Activated naive CD8-positive, alpha-beta T cell treated with anti-CD3 and anti-CD28 coated beads for 36 hours (primary cell): Measurements from ENCODE around the gene SMTNL1. TPM values are rescaled to one million over a fixed set of nuclear protein-coding genes. Genes with fewer than 3 reads are reported as not detected.
"Not testable (repeated sequence)": the region's sequence is repeated elsewhere in the genome, so short reads cannot be mapped to it uniquely, and the experiment has no call there.

Experiments used
- DNase-seq: peaks from one replicate; pipeline ENCODE4 v3.0.0; 2021
- H3K27ac Mint-ChIP-seq: one replicate; pipeline ENCODE4 v1.8.0; 2022; ENCODE audit warnings: mild to moderate bottlenecking, moderate library complexity, mixed read lengths
- H3K27me3 Mint-ChIP-seq: one replicate; pipeline ENCODE4 v1.8.0; 2022; ENCODE audit warnings: mild to moderate bottlenecking, mixed read lengths
- H3K36me3 Mint-ChIP-seq: one replicate; pipeline ENCODE4 v1.8.0; 2021; ENCODE audit warnings: mild to moderate bottlenecking, mixed read lengths
- H3K4me1 Mint-ChIP-seq: one replicate; pipeline ENCODE4 v1.8.0; 2021; ENCODE audit warnings: mixed read lengths
- H3K4me3 Mint-ChIP-seq: one replicate; pipeline ENCODE4 v1.8.0; 2022; ENCODE audit warnings: mild to moderate bottlenecking, moderate library complexity, mixed read lengths
- H3K9me3 Mint-ChIP-seq: one replicate; pipeline ENCODE4 v1.8.0; 2022; ENCODE audit warnings: mixed read lengths
- total RNA-seq, 2 experiments: library from RNA; stranded (reverse); gene quantifications; one replicate each; pipeline ENCODE4 v1.2.3, GENCODE V29; 2021

Gene SMTNL1
- total RNA-seq, 2 experiments from 2014 or later, result not detected

GRCh38 chr11:57521116-57521515 is 16.3 kb upstream of the SMTNL1 start:
- Mint-ChIP-seq H3K4me1 (peaks cover 3% of the 10 kb centered on the region), H3K27ac (no peak overlapping the region)
- no peak for DNase-seq

GRCh38 chr11:57523419-57523818 is 14.0 kb upstream of the SMTNL1 start:
- H3K36me3 Mint-ChIP-seq, result peaks cover 18% of the 10 kb centered on the region
- H3K27me3 Mint-ChIP-seq, result no peaks in the 10 kb centered on the region
- H3K9me3 Mint-ChIP-seq, result no peaks in the 10 kb centered on the region
- H3K4me3 Mint-ChIP-seq, result no peak overlapping the region
- no peak overlapping the region for H3K27ac Mint-ChIP-seq
- H3K4me1 Mint-ChIP-seq, result peaks cover 9% of the 10 kb centered on the region
- no peak for DNase-seq

More at GRCh38 chr11:57521116-57521515, 16.3 kb upstream of the SMTNL1 start:
- Mint-ChIP-seq H3K4me3 (no peak overlapping the region), H3K9me3 (no peaks in the 10 kb centered on the region), H3K27me3 (no peaks in the 10 kb centered on the region), H3K36me3 (peaks cover 10% of the 10 kb centered on the region)

GRCh38 chr11:57527056-57527631 is 10.3 kb upstream of the SMTNL1 start:
- Mint-ChIP-seq H3K36me3 (peaks cover 32% of the 10 kb centered on the region), H3K9me3 (no peaks in the 10 kb centered on the region), H3K27ac (peak overlapping the region; percentile 74), H3K4me3 (no peak overlapping the region), H3K4me1 (peaks cover 20% of the 10 kb centered on the region), H3K27me3 (no peaks in the 10 kb centered on the region)
- DNase-seq, result peak; percentile 65

- no peaks in the 10 kb centered on the region for H3K27me3 Mint-ChIP-seq
- peaks cover 32% of the 10 kb centered on the region for H3K36me3 Mint-ChIP-seq
- DNase-seq, result no peak
- peak overlapping the region; percentile 59 for H3K27ac Mint-ChIP-seq
- H3K4me3 Mint-ChIP-seq, result no peak overlapping the region
- H3K4me1 Mint-ChIP-seq, result peaks cover 20% of the 10 kb centered on the region
- no peaks in the 10 kb centered on the region for H3K9me3 Mint-ChIP-seq
Measured at GRCh38 chr11:57529012-57529411, 8.4 kb upstream of the SMTNL1 start.

- no peaks in the 10 kb centered on the region for H3K9me3 Mint-ChIP-seq
- H3K4me1 Mint-ChIP-seq, result peaks cover 20% of the 10 kb centered on the region
- H3K27ac Mint-ChIP-seq, result peak overlapping the region; percentile 92
- H3K4me3 Mint-ChIP-seq, result peak overlapping the region; percentile 93
- peak; percentile 14 for DNase-seq
- no peaks in the 10 kb centered on the region for H3K27me3 Mint-ChIP-seq
- peaks cover 26% of the 10 kb centered on the region for H3K36me3 Mint-ChIP-seq
Measured at GRCh38 chr11:57530215-57530595, 7.2 kb upstream of the SMTNL1 start.

- Mint-ChIP-seq H3K4me3 (peak within 1 kb of the TSS; percentile 93), H3K4me1 (peaks cover 20% of the 10 kb centered on the region), H3K36me3 (peaks cover 22% of the 10 kb centered on the region), H3K27ac (peak within 1 kb of the TSS; percentile 92), H3K27me3 (no peaks in the 10 kb centered on the region), H3K9me3 (no peaks in the 10 kb centered on the region)
- peak; percentile 93 for DNase-seq
Measured at GRCh38 chr11:57530596-57531507, 6.5 kb upstream of the SMTNL1 start, which contains the start of gene TIMM10. TIMM10 (minus strand) TSS chr11:57530754; CDS start chr11:57530189, 565 bp downstream.

- H3K36me3 Mint-ChIP-seq, DNase-seq, H3K27ac Mint-ChIP-seq, H3K9me3 Mint-ChIP-seq, H3K4me1 Mint-ChIP-seq, H3K27me3 Mint-ChIP-seq, H3K4me3 Mint-ChIP-seq: not testable (repeated sequence)
Measured at GRCh38 chr11:57534449-57534848, 2.9 kb upstream of the SMTNL1 start.

GRCh38 chr11:57539342-57539741 is 1.9 kb downstream of the SMTNL1 start:
- no peak overlapping the region for H3K27ac Mint-ChIP-seq
- H3K9me3 Mint-ChIP-seq, result no peaks in the 10 kb centered on the region
- H3K36me3 Mint-ChIP-seq, result no peaks in the 10 kb centered on the region
- no peak for DNase-seq
- H3K4me1 Mint-ChIP-seq, result no peaks in the 10 kb centered on the region
- no peaks in the 10 kb centered on the region for H3K27me3 Mint-ChIP-seq
- no peak overlapping the region for H3K4me3 Mint-ChIP-seq

GRCh38 chr11:57541169-57541568 is 3.8 kb downstream of the SMTNL1 start:
- no peak overlapping the region for H3K4me3 Mint-ChIP-seq
- H3K9me3 Mint-ChIP-seq, result no peaks in the 10 kb centered on the region
- H3K4me1 Mint-ChIP-seq, result no peaks in the 10 kb centered on the region
- no peaks in the 10 kb centered on the region for H3K27me3 Mint-ChIP-seq
- no peak overlapping the region for H3K27ac Mint-ChIP-seq
- no peak for DNase-seq
- H3K36me3 Mint-ChIP-seq, result no peaks in the 10 kb centered on the region

- Mint-ChIP-seq H3K4me1 (peaks cover 6% of the 10 kb centered on the region), H3K4me3 (no peak overlapping the region), H3K36me3 (peaks cover 5% of the 10 kb centered on the region), H3K27ac (no peak overlapping the region), H3K9me3 (no peaks in the 10 kb centered on the region), H3K27me3 (no peaks in the 10 kb centered on the region)
- DNase-seq, result no peak
Measured at GRCh38 chr11:57542582-57542981, 5.2 kb downstream of the SMTNL1 start.

GRCh38 chr11:57543593-57543992 is 6.2 kb downstream of the SMTNL1 start:
- peaks cover 14% of the 10 kb centered on the region for H3K4me1 Mint-ChIP-seq
- no peak overlapping the region for H3K4me3 Mint-ChIP-seq
- no peak for DNase-seq
- H3K27me3 Mint-ChIP-seq, result no peaks in the 10 kb centered on the region
- H3K9me3 Mint-ChIP-seq, result no peaks in the 10 kb centered on the region
- H3K27ac Mint-ChIP-seq, result no peak overlapping the region
- H3K36me3 Mint-ChIP-seq, result peaks cover 11% of the 10 kb centered on the region

- Mint-ChIP-seq H3K4me1 (peaks cover 14% of the 10 kb centered on the region), H3K9me3 (no peaks in the 10 kb centered on the region), H3K36me3 (peaks cover 12% of the 10 kb centered on the region), H3K27ac (no peak overlapping the region), H3K27me3 (no peaks in the 10 kb centered on the region), H3K4me3 (no peak overlapping the region)
- no peak for DNase-seq
Measured at GRCh38 chr11:57544566-57544965, 7.2 kb downstream of the SMTNL1 start.

- Mint-ChIP-seq H3K9me3 (no peaks in the 10 kb centered on the region), H3K27ac (no peak overlapping the region), H3K4me3 (no peak overlapping the region), H3K27me3 (no peaks in the 10 kb centered on the region), H3K36me3 (peaks cover 15% of the 10 kb centered on the region), H3K4me1 (peaks cover 14% of the 10 kb centered on the region)
- DNase-seq, result no peak
Measured at GRCh38 chr11:57545883-57546282, 8.5 kb downstream of the SMTNL1 start.

- DNase-seq, result no peak
- no peak overlapping the region for H3K4me3 Mint-ChIP-seq
- H3K9me3 Mint-ChIP-seq, result no peaks in the 10 kb centered on the region
- peaks cover 15% of the 10 kb centered on the region for H3K36me3 Mint-ChIP-seq
- no peaks in the 10 kb centered on the region for H3K27me3 Mint-ChIP-seq
- peaks cover 14% of the 10 kb centered on the region for H3K4me1 Mint-ChIP-seq
- no peak overlapping the region for H3K27ac Mint-ChIP-seq
Measured at GRCh38 chr11:57546451-57546850, 9.1 kb downstream of the SMTNL1 start.

GRCh38 chr11:57546869-57547475 is 9.6 kb downstream of the SMTNL1 start:
- peak overlapping the region; percentile 74 for H3K27ac Mint-ChIP-seq
- no peaks in the 10 kb centered on the region for H3K27me3 Mint-ChIP-seq
- no peak overlapping the region for H3K4me3 Mint-ChIP-seq
- H3K4me1 Mint-ChIP-seq, result peaks cover 14% of the 10 kb centered on the region
- DNase-seq, result no peak
- H3K36me3 Mint-ChIP-seq, result peaks cover 19% of the 10 kb centered on the region
- H3K9me3 Mint-ChIP-seq, result no peaks in the 10 kb centered on the region
